GM18861 (cell line): ENCODE data around the gene ACBD4.

ENCODE experiments used
- ATAC-seq: cut with Tn5 transposase; IDR thresholded peaks from one replicate; pipeline ENCODE4 v1.9.1; 2021; ENCODE audit not compliant: unreplicated experiment

ACBD4 gene

GRCh38 chr17:45132572-45133463 lies 2.7 kb upstream of the ACBD4 start:
- peak; percentile 35 for ATAC-seq

- no peak for ATAC-seq
Observed at GRCh38 chr17:45135978-45136791, 698 bp downstream of the ACBD4 start.

DNA sequence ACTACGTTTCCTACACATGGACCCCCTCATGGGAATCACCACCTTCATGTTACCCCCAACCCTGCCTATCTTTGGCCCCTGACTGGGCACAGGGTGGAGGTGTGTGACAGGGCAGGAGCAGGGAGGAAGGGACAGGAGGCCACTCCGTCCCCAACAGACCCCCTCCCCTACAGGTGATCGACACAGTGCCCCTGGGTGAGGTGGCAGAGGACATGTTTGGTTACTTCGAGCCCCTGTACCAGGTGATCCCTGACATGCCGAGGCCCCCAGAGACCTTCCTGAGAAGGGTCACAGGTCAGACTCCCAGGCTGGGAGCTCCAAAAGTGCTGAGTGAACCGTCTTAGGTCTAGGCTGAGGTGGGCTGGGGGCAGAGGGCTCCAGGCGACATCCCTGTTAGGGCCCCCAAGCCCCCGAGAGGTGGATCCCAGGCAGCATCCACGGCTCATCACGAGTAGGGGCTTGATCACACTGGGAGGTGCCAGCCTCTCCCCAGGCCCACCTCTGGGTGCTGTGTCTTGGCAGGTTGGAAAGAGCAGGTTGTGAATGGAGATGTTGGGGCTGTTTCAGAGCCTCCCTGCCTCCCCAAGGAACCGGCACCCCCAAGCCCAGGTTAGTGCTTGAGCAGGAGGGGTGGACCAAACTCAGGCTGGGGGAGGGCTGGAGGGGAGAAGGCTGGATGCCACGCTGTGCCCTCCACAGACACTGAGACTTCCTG lies 1.5 kb downstream of the ACBD4 start:
- ATAC-seq: no peak

DNA sequence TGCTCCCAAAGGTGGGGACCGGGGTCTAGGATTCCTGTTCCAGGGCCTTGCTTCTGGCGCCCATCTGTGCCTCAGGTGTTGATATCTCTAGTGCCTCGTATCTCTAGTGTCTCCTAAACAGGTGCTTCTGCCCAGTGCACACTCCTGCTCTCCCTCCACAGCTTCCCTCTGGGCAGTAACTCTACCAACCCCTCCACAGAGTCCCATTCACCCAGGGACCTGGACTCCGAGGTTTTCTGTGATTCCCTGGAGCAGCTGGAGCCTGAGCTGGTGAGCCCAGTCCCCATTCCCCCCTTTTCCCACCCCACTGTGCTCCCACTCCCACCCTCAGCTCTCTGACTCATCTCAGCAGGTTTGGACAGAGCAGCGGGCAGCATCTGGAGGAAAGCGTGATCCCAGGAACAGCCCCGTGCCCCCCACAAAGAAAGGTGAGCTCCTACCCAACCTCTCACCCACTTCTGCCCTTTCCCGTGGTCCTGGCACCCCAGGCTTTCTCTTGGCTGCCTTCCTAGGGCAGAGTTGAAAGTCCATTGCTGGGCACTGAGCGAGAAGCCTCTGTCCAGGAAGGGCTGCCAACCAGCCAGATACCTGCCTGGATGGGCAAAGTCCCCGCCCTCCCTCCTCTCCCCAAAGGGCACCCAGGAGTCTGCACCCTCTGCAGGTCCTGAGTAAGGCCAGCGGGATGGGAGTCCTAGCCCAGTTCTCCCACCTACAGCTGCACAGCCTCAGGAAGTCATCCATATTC lies 2.2 kb downstream of the ACBD4 start:
- ATAC-seq: no peak

DNA sequence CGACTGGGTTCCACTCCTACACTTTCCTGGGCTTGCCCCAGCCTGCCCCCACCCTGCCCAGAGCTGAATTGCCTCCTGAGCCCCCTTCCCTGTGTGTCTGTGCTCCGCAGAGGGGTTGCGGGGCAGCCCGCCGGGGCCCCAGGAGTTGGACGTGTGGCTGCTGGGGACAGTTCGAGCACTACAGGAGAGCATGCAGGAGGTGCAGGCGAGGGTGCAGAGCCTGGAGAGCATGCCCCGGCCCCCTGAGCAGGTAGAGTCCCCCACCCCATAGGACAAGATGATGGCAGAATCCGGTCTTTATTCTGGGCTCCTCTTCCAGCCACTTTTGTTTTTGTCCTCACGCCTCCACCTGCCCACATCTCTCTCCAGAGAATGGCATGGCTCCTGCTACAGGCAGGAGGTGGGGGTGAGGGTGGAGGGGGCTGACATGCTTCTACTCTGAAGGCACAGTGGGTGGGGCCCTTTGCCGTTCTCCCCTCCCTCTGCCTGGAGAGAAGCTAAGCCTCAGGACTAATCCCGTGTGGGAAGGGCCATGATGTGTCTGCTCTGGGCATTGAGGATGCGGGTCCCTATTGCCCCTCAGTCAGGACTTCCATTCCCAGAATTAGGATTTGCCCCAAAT lies 3.5 kb downstream of the ACBD4 start:
- no peak for ATAC-seq

DNA sequence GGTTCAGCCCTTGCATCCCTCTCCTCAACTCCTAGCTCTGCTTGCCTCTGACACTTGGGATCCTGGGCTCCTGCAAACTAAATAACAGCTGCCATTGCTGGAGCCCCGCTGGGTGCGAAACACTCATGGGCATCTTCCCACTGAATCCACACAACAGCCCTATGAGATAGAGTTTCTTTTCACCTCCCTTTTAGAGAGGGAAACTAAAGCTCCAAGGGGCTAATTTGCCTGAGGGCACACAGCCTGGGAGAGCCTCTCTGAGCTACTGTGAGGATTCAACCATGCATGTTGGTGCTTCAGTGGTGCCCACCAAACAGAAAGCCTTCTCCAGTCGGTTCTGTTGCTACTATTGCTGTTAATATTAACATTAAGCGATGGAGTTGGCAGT lies 4.0 kb downstream of the ACBD4 start:
- no peak for ATAC-seq

GRCh38 chr17:45143094-45143670 lies 7.7 kb downstream of the ACBD4 start:
- ATAC-seq: no peak

GRCh38 chr17:45143767-45144198 lies 8.3 kb downstream of the ACBD4 start:
- no peak for ATAC-seq

DNA sequence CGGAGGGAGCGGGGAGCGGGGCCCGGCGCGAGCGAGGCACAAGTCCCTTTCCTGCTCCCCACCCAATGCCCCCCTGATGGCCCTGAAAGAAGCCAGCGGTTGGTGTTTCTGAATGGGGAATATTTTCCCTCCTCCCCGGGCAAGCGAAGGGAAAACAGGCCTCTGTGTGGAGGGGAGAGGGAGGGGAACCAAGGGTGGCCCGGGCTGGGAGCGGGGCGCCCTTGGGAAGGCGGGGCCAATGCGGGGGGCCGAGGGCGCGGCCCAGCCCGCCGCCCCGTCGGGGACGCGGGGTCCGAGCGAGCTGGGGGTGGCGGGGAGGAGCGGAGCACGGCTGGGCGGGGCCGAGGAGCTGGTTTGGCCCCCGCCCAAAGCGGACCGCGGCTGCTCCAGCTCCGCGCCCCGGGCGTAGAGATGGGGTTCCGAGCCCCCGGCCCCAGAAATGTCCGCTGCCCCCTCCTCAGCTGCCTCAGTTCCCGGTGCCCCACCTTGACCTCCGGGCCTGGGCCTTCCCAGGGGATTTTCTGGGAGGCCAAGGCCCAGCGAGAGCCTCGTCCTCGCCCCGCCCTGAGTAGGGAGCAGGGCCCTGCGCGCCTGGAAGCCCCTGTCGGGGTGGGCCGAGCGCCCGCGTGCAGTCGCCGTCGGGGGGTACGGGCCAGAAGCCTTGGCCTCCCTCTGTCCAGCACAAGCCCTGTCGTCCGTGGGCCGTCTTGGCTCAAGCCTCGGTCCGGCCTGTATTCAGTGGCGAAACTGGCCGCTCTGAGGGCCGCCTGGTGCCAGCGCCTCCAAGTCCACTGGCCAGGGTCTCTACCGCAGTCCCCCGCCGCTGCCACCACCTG lies 8.9 kb downstream of the ACBD4 start:
- no peak for ATAC-seq

DNA sequence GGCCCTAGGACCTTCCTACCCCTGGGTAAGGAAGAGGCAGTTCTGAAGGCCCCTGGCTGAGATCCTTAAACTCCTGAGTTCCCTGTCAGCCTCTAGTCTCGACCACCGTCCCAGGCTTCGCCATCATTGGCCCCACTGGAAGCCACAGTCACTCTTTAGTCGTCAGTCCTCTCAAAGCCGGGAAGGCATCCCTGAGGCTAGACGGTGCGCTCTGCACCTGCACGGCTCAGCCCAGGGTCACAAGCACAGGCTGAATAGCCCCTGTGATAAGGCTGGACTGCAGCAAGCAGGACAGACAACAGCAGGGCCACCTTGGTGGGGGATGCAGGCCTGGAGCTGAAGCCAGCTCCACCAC lies 9.5 kb downstream of the ACBD4 start:
- no peak for ATAC-seq

- no peak for ATAC-seq
Observed at GRCh38 chr17:45146166-45146565, 10.7 kb downstream of the ACBD4 start.

- no peak for ATAC-seq
Observed at GRCh38 chr17:45146592-45146889, 11.1 kb downstream of the ACBD4 start.

- ATAC-seq: no peak
Observed at GRCh38 chr17:45146890-45147580, 11.5 kb downstream of the ACBD4 start.

- ATAC-seq: peak; percentile 26
Observed at GRCh38 chr17:45147581-45148182, 12.2 kb downstream of the ACBD4 start.

DNA sequence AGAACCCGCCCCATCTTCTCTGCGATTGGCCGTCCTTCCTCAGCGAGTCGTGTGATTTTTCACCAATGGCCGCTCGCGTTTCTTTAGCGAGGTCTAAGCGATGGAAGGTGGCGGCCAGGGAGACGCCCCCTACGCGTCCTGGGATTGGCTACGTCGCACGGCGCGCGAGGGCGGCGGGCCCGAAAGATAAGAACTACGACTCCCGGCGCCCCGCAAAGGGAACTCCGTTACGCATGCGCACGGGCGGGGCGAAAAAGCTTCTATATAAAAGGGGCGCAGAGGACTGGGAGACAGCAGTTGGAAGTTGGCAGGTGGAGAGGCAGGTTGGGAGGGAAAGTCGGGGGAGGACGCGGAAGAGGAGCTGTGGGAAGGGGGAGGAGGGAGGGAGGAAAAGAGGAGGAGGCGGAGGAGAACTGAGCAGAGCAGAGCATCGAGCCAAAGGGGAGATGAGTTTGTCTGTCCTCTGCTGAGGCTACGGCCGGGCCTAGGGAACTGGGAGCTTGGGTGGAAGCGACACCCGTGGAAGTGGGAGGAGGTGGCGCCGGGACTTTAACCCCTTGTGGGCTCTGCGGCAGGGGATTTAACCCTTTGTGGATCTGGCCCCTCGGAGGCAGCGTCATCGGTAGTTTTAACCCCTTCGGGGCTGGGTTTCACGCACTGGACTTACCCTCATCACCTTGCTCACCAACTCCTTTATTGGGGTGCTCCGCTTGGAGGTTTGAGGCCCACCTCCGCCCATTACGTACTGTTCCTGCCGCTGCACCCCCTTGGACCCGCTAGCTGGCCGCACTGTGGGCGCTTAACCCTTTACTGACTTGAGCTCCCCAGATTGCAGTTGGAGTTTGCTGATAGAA lies 12.9 kb downstream of the ACBD4 start, which contains the start of gene HEXIM1:
HEXIM1 (plus strand) TSS at position 293 of the 854 bp plus-strand sequence. CDS start 716 bp downstream, outside the sequence.
- peak; percentile 59 for ATAC-seq

GRCh38 chr17:45149037-45149668 lies 13.7 kb downstream of the ACBD4 start:
- peak; percentile 33 for ATAC-seq
